ENCODE data around the gene LYST. TPM values are rescaled to one million over a fixed set of nuclear protein-coding genes. Genes with fewer than 3 reads are reported as not detected.

Gene LYST
- total RNA-seq (2022; extraction: Qiagen RNA extraction): 2.8 to 5.3 TPM (median 4.3 TPM) in 5 replicates

GRCh38 chr1:235866205-235866912, at the start of gene LYST:
Gene LYST, minus strand, starts transcription at chr1:235866906. Its CDS starts 36,489 bp downstream, at chr1:235830417.

GRCh38 chr1:235649368-235650163, 217.1 kb downstream of the LYST start, which contains the start of gene GNG4:
Gene GNG4, minus strand, starts transcription at chr1:235649784. Its CDS starts 65,946 bp downstream, at chr1:235583838.

Other genes with a start within 250 kb of the LYST start
- gene GNG4, start 217.1 kb downstream of the LYST start, total RNA-seq (2022; extraction: Qiagen RNA extraction): 12.5 to 15.5 TPM (median 13.0 TPM) in 5 replicates
- 6.1 to 10.7 TPM (median 8.8 TPM) in 5 replicates for gene NID1, start 198.2 kb upstream of the LYST start, total RNA-seq (2022; extraction: Qiagen RNA extraction)

Data from A549 treated with dexamethasone at 1 μM for 4 hours (cell line).